HL-60 (cell line): ENCODE data around the gene HELT.
"Not testable (repeated sequence)": the region's sequence is repeated elsewhere in the genome, so short reads cannot be mapped to it uniquely, and the experiment has no call there.

ENCODE experiments used
- DNase-seq, 2 experiments: peaks; one replicate each; pipeline ENCODE4 v3.0.0-alpha.2; 2010 to 2020; ENCODE audit warnings: low read depth in 1 of 2, low spot score in 1 of 2
- H3K27ac ChIP-seq: fragments of 250-450 bp; sonication (Bioruptor Pico); replicated peaks from 2 replicates; pipeline ENCODE4 v1.5.1; 2020; ENCODE audit warnings: mild to moderate bottlenecking, moderate library complexity
- H3K27me3 ChIP-seq: fragments of 250-450 bp; sonication (Bioruptor Pico); 2 replicates; pipeline ENCODE4 v1.5.1; 2021; ENCODE audit warnings: mild to moderate bottlenecking, moderate library complexity; ENCODE audit not compliant: insufficient read depth, poor library complexity, severe bottlenecking
- H3K4me3 ChIP-seq: replicated peaks from 2 replicates; pipeline ENCODE4 v1.5.1; 2011; ENCODE audit warnings: mild to moderate bottlenecking, control low read depth, low read length; ENCODE audit not compliant: insufficient read depth
- GABPA ChIP-seq: IDR thresholded peaks from 2 replicates; pipeline ENCODE4 v1.6.1; 2012; ENCODE audit warnings: low read depth
- POLR2AphosphoS5 ChIP-seq: IDR thresholded peaks from 2 replicates; pipeline ENCODE4 v1.6.1; 2012; ENCODE audit warnings: low read depth
- SPI1 ChIP-seq: IDR thresholded peaks from 2 replicates; pipeline ENCODE4 v1.6.1; 2012; ENCODE audit warnings: low read depth, mild to moderate bottlenecking, borderline replicate concordance
- TF ChIP-seq, protein P1 (sequence below): IDR thresholded peaks from one replicate; pipeline ENCODE4 v1.5.1; 2011; ENCODE audit warnings: low read length, control low read depth, inconsistent platforms; ENCODE audit not compliant: insufficient read depth
- TF ChIP-seq, protein P2 (sequence below): IDR thresholded peaks from 2 replicates; pipeline ENCODE4 v1.6.1; 2012; ENCODE audit warnings: low read depth; ENCODE audit not compliant: insufficient replicate concordance

Gene HELT

DNA sequence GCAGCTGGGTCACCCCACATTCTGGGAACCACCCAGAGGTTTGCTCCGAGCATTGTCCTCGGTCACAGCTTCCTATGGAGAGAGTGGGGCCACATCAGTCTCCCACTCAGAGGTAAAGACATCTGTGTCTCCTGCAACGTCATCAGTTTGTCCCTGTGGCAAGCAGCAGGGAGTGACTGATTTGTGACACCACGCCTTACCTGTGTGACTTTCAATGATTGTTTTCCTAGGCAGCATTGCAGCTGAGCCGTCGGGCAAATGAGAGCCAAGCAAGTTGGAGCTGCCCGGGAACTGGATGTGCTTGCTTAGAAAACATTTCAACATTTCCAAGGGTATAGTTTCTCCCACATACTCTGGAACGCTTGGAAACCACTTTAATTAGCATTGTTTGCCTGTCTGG is 29.7 kb upstream of the HELT start:
- TF ChIP-seq POLR2AphosphoS5 (no peak), SPI1 (no peak), GABPA (no peak)
- TF ChIP-seq, protein P1, sequence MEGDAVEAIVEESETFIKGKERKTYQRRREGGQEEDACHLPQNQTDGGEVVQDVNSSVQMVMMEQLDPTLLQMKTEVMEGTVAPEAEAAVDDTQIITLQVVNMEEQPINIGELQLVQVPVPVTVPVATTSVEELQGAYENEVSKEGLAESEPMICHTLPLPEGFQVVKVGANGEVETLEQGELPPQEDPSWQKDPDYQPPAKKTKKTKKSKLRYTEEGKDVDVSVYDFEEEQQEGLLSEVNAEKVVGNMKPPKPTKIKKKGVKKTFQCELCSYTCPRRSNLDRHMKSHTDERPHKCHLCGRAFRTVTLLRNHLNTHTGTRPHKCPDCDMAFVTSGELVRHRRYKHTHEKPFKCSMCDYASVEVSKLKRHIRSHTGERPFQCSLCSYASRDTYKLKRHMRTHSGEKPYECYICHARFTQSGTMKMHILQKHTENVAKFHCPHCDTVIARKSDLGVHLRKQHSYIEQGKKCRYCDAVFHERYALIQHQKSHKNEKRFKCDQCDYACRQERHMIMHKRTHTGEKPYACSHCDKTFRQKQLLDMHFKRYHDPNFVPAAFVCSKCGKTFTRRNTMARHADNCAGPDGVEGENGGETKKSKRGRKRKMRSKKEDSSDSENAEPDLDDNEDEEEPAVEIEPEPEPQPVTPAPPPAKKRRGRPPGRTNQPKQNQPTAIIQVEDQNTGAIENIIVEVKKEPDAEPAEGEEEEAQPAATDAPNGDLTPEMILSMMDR: no peak
- TF ChIP-seq, protein P2, sequence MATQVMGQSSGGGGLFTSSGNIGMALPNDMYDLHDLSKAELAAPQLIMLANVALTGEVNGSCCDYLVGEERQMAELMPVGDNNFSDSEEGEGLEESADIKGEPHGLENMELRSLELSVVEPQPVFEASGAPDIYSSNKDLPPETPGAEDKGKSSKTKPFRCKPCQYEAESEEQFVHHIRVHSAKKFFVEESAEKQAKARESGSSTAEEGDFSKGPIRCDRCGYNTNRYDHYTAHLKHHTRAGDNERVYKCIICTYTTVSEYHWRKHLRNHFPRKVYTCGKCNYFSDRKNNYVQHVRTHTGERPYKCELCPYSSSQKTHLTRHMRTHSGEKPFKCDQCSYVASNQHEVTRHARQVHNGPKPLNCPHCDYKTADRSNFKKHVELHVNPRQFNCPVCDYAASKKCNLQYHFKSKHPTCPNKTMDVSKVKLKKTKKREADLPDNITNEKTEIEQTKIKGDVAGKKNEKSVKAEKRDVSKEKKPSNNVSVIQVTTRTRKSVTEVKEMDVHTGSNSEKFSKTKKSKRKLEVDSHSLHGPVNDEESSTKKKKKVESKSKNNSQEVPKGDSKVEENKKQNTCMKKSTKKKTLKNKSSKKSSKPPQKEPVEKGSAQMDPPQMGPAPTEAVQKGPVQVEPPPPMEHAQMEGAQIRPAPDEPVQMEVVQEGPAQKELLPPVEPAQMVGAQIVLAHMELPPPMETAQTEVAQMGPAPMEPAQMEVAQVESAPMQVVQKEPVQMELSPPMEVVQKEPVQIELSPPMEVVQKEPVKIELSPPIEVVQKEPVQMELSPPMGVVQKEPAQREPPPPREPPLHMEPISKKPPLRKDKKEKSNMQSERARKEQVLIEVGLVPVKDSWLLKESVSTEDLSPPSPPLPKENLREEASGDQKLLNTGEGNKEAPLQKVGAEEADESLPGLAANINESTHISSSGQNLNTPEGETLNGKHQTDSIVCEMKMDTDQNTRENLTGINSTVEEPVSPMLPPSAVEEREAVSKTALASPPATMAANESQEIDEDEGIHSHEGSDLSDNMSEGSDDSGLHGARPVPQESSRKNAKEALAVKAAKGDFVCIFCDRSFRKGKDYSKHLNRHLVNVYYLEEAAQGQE: no peak
- Histone ChIP-seq H3K27me3 (no peaks in the 10 kb centered on the region), H3K4me3 (no peak overlapping the region), H3K27ac (no peak overlapping the region)
- DNase-seq: no peak

DNA sequence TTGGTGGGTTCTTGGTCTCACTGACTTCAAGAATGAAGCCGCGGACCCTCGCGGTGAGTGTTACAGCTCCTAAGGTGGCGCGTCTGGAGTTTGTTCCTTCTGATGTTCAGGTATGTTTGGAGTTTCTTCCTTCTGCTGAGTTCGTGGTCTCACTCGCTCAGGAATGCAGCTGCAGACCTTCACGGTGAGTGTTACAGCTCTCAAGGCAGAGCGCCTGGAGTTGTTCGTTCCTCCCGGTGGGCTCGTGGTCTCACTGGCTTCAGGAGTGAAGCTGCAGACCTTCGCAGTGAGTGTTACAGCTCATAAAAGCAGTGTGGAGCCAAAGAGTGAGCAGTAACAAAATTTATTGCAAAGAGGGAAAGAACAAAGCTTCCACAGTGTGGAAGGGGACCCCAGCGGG is 29.0 kb upstream of the HELT start:
- not testable (repeated sequence) for H3K27me3 ChIP-seq, DNase-seq, H3K4me3 ChIP-seq, H3K27ac ChIP-seq

DNA sequence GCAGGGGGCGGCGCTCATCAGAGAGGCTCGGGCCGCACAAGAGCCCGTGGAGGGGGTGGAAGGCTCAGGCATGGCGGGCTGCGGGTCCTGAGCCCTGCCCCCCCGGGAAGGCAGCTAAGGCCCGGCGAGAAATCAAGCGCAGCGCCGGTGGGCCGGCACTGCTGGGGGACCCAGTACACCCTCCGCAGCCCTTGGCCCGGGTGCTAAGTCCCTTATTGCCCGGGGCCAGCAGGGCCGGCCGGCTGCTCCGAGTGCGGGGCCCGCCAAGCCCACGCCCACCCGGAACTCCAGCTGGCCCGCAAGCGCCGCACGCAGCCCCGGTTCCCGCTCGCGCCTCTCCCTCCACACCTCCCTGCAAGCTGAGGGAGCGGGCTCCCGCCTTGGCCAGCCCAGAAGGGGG is 28.2 kb upstream of the HELT start:
- not testable (repeated sequence) for DNase-seq, H3K4me3 ChIP-seq, H3K27ac ChIP-seq, H3K27me3 ChIP-seq

DNA sequence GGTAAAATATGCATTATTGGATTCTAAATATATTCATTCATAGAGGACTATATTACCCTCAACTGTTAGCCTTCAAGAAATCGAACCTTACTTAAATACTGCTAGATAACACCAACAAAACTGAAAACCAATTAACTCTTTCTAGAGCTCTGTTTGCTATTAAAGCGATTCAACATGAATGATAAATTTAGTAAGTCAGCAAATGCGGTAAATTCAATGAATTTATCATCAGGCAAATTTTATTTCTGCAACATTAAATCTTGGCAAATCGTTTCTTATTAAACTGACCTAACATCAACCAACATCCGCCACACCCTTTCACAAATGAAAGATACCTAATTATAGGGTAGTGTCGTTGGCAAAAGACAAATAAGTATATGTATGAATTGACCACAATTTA is 26.4 kb upstream of the HELT start:
- no peak for DNase-seq
- H3K27ac ChIP-seq: no peak overlapping the region
- TF ChIP-seq GABPA (no peak), SPI1 (no peak), POLR2AphosphoS5 (no peak)
- TF ChIP-seq, protein P1: no peak
- TF ChIP-seq, protein P2: no peak
- H3K27me3 ChIP-seq: no peaks in the 10 kb centered on the region
- H3K4me3 ChIP-seq: no peak overlapping the region

DNA sequence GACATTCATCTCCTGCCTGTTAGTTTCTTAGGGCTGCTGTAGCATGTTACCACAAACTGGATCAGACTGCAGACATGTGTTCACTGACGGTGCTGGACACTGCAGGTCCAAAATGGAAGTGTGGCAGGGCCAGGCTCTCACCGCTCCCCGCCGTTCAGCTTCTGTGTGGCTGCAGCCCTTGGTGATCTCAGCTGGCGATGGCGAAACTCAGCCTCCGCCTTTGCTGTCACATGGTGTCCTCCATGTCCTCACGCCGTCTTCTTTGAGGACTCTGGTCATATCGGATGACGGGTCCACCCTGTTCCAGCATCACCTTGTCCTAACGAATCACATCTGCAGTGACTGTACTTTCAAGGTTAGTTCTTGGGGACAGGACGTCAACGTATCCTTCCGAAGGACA is 25.9 kb upstream of the HELT start:
- TF ChIP-seq GABPA (no peak), SPI1 (no peak), POLR2AphosphoS5 (no peak)
- TF ChIP-seq, protein P1: no peak
- TF ChIP-seq, protein P2: no peak
- no peak overlapping the region for H3K4me3 ChIP-seq
- no peak for DNase-seq
- H3K27me3 ChIP-seq: no peaks in the 10 kb centered on the region
- H3K27ac ChIP-seq: no peak overlapping the region
